Ascending aorta (tissue), 2 donors: Measurements from ENCODE around the gene PRXL2B. TPM values are rescaled to one million over a fixed set of nuclear protein-coding genes. Genes with fewer than 3 reads are reported as not detected.

ENCODE experiments used
- DNase-seq, 2 donors: peaks; one replicate each; pipeline ENCODE4 v3.0.0-alpha.2; 2019; ENCODE audit warnings: low spot score in 2 of 2
- H3K27ac ChIP-seq, 2 donors: fragments of 200-600 bp; sonication (generic); one replicate each; pipeline ENCODE4 v1.5.1; 2016 to 2017; ENCODE audit warnings: mild to moderate bottlenecking in 1 of 2
- H3K27me3 ChIP-seq: fragments of 200-600 bp; sonication (generic); one replicate; pipeline ENCODE4 v1.5.1; 2017
- H3K36me3 ChIP-seq, 2 donors: fragments of 200-600 bp; sonication (generic); one replicate each; pipeline ENCODE4 v1.5.1; 2016
- H3K4me1 ChIP-seq, 2 donors: fragments of 200-600 bp; sonication (generic); one replicate each; pipeline ENCODE4 v1.5.1; 2016 to 2017; ENCODE audit warnings: mild to moderate bottlenecking in 1 of 2
- H3K4me3 ChIP-seq, 2 donors: fragments of 200-600 bp; sonication (generic); one replicate each; pipeline ENCODE4 v1.5.1; 2016 to 2017; ENCODE audit warnings: mild to moderate bottlenecking in 1 of 2
- H3K9me3 ChIP-seq, 2 donors: fragments of 200-600 bp; sonication (generic); one replicate each; pipeline ENCODE4 v1.5.1; 2016
- intact Hi-C: fragments of 100-400 bp; cut with DNase I; formaldehyde crosslinking; loops from one replicate; pipeline ENCODE4 v1.15.1; 2023
- total RNA-seq: library from RNA; depleted of rRNA; stranded (reverse); fragments of >200 nt; gene quantifications from one replicate; pipeline ENCODE4 v1.1.0, GENCODE V29; 2016
- TF ChIP-seq, protein P1 (sequence below), 3 experiments: fragments of 200-600 bp in 2 of 3; fragments of 450-650 bp in 1 of 3; sonication (generic) in 2 of 3; IDR thresholded peaks; one replicate each; pipeline ENCODE4 v1.5.1; 2016 to 2019; ENCODE audit warnings: antibody characterized with exemption in 3 of 3, mild to moderate bottlenecking in 1 of 3, moderate library complexity in 1 of 3

The PRXL2B gene
- total RNA-seq, 1 donor from 2014 or later, result 20.1 TPM

DNA sequence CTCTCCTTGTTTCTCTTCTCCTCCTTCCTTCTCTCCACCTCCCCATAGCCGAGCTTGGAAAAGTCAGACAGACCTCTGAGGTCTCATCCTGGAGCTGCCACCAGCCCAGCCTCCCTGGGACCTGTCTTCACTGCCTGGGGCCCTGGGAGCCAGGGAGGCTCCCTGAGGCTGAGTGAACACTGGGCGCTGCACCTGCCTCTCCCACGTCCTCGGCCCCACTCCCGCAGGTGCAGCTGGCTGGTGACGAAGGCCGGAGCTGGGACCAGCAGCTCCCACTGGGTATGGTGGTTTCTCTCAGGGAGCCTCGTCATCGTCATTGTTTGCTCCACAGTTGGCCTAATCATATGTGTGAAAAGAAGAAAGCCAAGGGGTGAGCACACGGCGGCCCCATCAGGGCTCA is 25.1 kb upstream of the PRXL2B start:
- H3K27me3 ChIP-seq, result no peaks in the 10 kb centered on the region
- no peaks in the 10 kb centered on the region for H3K9me3 ChIP-seq
- no peak for DNase-seq
- peaks cover 0 to 8% of the 10 kb centered on the region in 2 donors for H3K4me1 ChIP-seq
- TF ChIP-seq, protein P1, sequence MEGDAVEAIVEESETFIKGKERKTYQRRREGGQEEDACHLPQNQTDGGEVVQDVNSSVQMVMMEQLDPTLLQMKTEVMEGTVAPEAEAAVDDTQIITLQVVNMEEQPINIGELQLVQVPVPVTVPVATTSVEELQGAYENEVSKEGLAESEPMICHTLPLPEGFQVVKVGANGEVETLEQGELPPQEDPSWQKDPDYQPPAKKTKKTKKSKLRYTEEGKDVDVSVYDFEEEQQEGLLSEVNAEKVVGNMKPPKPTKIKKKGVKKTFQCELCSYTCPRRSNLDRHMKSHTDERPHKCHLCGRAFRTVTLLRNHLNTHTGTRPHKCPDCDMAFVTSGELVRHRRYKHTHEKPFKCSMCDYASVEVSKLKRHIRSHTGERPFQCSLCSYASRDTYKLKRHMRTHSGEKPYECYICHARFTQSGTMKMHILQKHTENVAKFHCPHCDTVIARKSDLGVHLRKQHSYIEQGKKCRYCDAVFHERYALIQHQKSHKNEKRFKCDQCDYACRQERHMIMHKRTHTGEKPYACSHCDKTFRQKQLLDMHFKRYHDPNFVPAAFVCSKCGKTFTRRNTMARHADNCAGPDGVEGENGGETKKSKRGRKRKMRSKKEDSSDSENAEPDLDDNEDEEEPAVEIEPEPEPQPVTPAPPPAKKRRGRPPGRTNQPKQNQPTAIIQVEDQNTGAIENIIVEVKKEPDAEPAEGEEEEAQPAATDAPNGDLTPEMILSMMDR (IDR thresholded peaks at IDR 0.05), result no peak
- H3K27ac ChIP-seq, result no peak overlapping the region
- intact Hi-C loops, result no loop called here
- no peak overlapping the region for H3K4me3 ChIP-seq
- peaks cover 0 to 10% of the 10 kb centered on the region in 2 donors for H3K36me3 ChIP-seq

DNA sequence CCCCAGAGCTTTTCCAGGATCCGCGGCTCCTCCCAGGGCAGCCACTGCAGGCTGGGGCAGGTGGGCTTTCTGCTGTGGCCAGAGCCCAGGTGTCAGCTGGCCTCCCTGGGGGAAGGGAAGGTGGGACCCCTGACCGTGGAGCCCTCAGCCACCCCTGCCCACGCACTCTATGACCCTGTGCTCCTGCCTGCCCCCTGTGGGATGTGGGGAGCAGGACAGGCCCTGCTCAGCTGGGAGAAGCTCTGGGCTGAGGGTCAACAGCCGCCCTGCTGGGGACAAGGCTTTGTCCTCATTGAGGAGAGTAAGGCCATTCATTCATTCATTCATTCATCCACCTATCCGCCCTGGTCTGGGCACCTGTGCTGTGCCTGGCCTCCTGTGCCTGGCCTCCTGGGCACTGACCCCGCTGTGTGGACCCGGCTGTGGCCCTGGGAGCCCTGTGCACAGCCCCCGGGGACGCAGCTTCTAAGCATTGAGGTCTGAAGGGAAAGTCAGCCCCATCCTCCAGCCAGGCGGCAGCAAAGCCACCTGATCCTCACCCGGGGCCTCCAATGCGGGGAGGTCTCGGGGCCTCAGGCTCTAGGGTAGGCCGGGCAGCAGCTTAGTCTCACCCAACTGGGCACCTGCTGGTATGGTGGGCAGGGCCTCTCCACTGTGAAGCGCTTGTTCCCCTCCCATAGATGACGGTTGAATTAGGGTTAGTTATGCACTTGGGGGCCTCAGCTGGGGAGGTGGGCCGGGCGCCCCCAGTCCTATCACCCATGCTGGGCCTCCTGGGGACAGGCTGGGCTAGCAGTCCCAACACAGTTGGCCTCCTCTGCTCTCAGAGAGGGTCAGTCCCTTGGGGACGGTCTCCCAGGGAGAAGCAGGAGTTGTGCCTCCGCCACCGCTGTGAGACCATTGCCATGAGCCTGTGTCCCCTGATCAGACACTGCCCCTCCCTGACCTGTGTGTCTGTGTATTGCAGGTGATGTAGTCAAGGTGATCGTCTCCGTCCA is 24.4 kb upstream of the PRXL2B start:
- TF ChIP-seq, protein P1 (IDR thresholded peaks at IDR 0.05), result no peak
- DNase-seq, result no peak
- Histone ChIP-seq H3K27me3 (no peaks in the 10 kb centered on the region), H3K27ac (no peak overlapping the region), H3K4me1 (peaks cover 0 to 2% of the 10 kb centered on the region in 2 donors), H3K4me3 (no peak overlapping the region), H3K36me3 (peaks cover 0 to 10% of the 10 kb centered on the region in 2 donors), H3K9me3 (no peaks in the 10 kb centered on the region)
- intact Hi-C loops, result no loop called here

DNA sequence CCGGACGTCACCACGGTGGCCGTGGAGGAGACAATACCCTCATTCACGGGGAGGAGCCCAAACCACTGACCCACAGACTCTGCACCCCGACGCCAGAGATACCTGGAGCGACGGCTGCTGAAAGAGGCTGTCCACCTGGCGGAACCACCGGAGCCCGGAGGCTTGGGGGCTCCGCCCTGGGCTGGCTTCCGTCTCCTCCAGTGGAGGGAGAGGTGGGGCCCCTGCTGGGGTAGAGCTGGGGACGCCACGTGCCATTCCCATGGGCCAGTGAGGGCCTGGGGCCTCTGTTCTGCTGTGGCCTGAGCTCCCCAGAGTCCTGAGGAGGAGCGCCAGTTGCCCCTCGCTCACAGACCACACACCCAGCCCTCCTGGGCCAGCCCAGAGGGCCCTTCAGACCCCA is 23.4 kb upstream of the PRXL2B start:
- TF ChIP-seq, protein P1 (IDR thresholded peaks at IDR 0.05), result no peak
- H3K4me1 ChIP-seq, result no peaks in the 10 kb centered on the region
- intact Hi-C loops, result no loop called here
- H3K4me3 ChIP-seq, result no peak overlapping the region
- H3K36me3 ChIP-seq, result peaks cover 0 to 10% of the 10 kb centered on the region in 2 donors
- H3K27ac ChIP-seq, result no peak overlapping the region
- H3K9me3 ChIP-seq, result no peaks in the 10 kb centered on the region
- H3K27me3 ChIP-seq, result no peaks in the 10 kb centered on the region
- DNase-seq, result no peak

DNA sequence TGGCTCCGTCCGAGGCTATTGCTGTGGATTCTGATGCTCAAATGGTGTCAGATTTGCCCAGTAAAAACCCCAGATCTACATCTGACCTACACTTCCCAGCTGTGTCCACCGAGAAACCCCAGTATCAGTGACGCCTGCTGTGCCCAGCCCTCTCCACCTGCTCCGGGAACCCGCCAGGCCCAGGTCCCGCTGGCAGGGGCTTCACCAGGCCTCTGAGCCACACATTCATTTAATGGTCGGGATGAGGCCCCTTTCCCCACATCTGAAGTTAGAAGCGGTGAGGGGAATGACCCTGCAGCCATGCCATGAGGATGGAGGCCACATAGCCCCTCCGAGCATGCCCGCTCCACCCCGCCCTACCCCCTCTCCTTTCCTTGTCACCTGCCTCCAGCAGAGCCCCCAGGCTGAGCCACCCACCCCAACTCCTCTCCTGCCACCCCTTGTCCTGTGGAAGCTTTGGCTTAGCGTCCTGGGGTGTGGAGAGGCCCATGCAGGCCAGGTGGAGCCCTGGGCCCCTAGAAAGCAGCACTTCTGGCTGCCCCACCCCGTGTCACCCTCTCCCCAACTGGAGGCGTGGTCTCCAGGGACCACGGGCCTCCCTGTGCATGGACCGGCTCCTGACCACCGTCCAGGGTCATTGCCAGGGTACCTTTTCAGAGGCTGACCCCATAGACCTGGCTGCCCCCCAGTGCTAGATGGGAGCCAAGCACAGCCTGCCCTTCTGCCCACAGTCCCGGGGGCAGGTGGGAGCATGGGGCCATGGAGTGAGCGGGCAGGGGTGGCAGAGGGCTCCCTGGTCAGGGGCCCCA is 22.4 kb upstream of the PRXL2B start:
- no peak overlapping the region for H3K27ac ChIP-seq
- H3K9me3 ChIP-seq, result no peaks in the 10 kb centered on the region
- H3K27me3 ChIP-seq, result no peaks in the 10 kb centered on the region
- intact Hi-C loops, result no loop called here
- no peak for DNase-seq
- peaks cover 0 to 10% of the 10 kb centered on the region in 2 donors for H3K36me3 ChIP-seq
- H3K4me1 ChIP-seq, result no peaks in the 10 kb centered on the region
- TF ChIP-seq, protein P1 (IDR thresholded peaks at IDR 0.05), result no peak
- no peak overlapping the region for H3K4me3 ChIP-seq

DNA sequence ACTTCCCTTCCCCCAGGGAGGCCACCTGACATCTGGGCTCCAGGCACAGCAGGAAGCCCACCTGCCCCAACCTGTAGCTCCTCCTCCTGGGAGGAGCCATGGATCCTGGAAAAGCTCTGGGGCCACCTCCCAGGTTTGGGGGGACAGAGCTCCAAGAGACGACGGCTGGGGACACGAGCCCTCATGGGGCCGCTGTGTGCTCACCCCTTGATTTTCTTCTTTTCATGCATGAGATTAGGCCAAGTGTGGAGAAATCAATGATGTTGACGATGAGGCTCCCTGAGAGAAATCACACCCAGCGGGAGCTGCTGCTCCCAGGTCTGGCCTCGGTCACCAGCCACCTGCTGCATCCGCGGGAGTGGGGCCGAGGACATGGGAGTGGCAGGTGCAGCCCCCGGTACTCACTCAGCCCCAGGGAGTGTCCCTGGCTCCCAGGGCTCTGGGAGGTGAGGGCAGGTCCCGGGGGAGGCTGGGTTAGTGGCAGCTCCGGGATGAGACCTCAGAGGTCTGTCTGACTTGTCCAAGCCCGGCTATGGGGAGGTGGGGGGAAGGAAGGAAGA is 21.7 kb upstream of the PRXL2B start:
- intact Hi-C loops, result no loop called here
- Histone ChIP-seq H3K27ac (no peak overlapping the region), H3K36me3 (peaks cover 0 to 8% of the 10 kb centered on the region in 2 donors), H3K4me3 (no peak overlapping the region), H3K9me3 (no peaks in the 10 kb centered on the region), H3K4me1 (no peaks in the 10 kb centered on the region), H3K27me3 (no peaks in the 10 kb centered on the region)
- DNase-seq, result no peak
- TF ChIP-seq, protein P1 (IDR thresholded peaks at IDR 0.05), result no peak
